Heart left ventricle (tissue), 16 donors: ENCODE measurements around the gene FAM89B. TPM values are rescaled to one million over a fixed set of nuclear protein-coding genes. Genes with fewer than 3 reads are reported as not detected.
A peak's percentile ranks its signal among the peaks of the same experiment; 100 is the strongest.

Experiments used
- ATAC-seq, 4 donors: fragments of 200-7000 bp; cut with Tn5 transposase; one replicate each; pipeline ENCODE4 v1.9.1; 2020 to 2022; ENCODE audit warnings: moderate library complexity in 4 of 4, mild to moderate bottlenecking in 3 of 4, moderate number of reproducible peaks in 1 of 4
- DNase-seq, 5 donors: peaks; one replicate each; pipeline ENCODE4 v3.0.0-alpha.2; 2020
- H3K27ac ChIP-seq, 12 donors: fragments of 200-600 bp; sonication (generic) in 4 of 12; one replicate each; pipeline versions ENCODE4 v1.5.0 to v1.8.0; 2016 to 2022; ENCODE audit warnings: mild to moderate bottlenecking in 2 of 12
- H3K27me3 ChIP-seq, 9 donors: fragments of 200-600 bp; sonication (generic) in 2 of 9; one replicate each; pipeline versions ENCODE4 v1.5.1 to v1.8.0; 2016 to 2022; ENCODE audit warnings: mild to moderate bottlenecking in 3 of 9
- H3K36me3 ChIP-seq, 9 donors: fragments of 200-600 bp; sonication (generic) in 2 of 9; one replicate each; pipeline versions ENCODE4 v1.5.0 to v1.8.0; 2018 to 2022; ENCODE audit warnings: mild to moderate bottlenecking in 2 of 9
- H3K4me1 ChIP-seq, 12 donors: fragments of 200-600 bp; sonication (generic) in 4 of 12; one replicate each; pipeline versions ENCODE4 v1.5.0 to v1.8.0; 2016 to 2022; ENCODE audit warnings: mild to moderate bottlenecking in 3 of 12
- H3K4me3 ChIP-seq, 12 donors: fragments of 200-600 bp; sonication (generic) in 4 of 12; one replicate each; pipeline versions ENCODE4 v1.5.0 to v1.8.0; 2017 to 2022; ENCODE audit warnings: mild to moderate bottlenecking in 9 of 12, moderate library complexity in 4 of 12
- H3K9me3 ChIP-seq, 12 donors: fragments of 200-600 bp; sonication (generic) in 4 of 12; one replicate each; pipeline versions ENCODE4 v1.5.0 to v1.8.0; 2016 to 2022; ENCODE audit warnings: mild to moderate bottlenecking in 1 of 12
- POLR2A ChIP-seq, 2 donors: fragments of 450-650 bp; IDR thresholded peaks; one replicate each; pipeline ENCODE4 v1.6.1; 2017; ENCODE audit warnings: antibody characterized with exemption in 2 of 2, mild to moderate bottlenecking in 2 of 2, moderate library complexity in 2 of 2
- WGBS, 4 donors: extraction: QIAGEN DNeasy Blood & Tissue Kit in 2 of 4; methylation state at CpG; one replicate each; pipeline versions ENCODE4 v1.1.5 to v1.1.7; 2013 to 2018; 5-methylcytosine and 5-hydroxymethylcytosine counted together
- intact Hi-C, 10 donors: fragments of 100-400 bp; cut with DNase I; formaldehyde crosslinking; loops; one replicate each; pipeline versions ENCODE4 v1.11.1 to v1.14.2; 2022
- polyA plus RNA-seq, 2 donors: library from polyadenylated mRNA; stranded (reverse); fragments of 200-250 nt; gene quantifications; one replicate each; pipeline ENCODE4 v1.2.3, GENCODE V29; 2013
- total RNA-seq, 9 donors: library from RNA; depleted of rRNA in 2 of 9; stranded (reverse); fragments of >200 nt in 2 of 9; fragmentation: NEBNext Ultra II Directional in 3 of 9; extraction: Animal tissue kit (Norgen Biotek cat#: 25700) in 3 of 9; gene quantifications; one replicate each; pipeline versions ENCODE4 v1.1.0 to v1.2.4, GENCODE V29; 2016 to 2023
- TF ChIP-seq, protein P1 (sequence below), 12 donors: fragments of 200-600 bp; sonication (generic) in 4 of 12; IDR thresholded peaks; one replicate each; pipeline versions ENCODE4 v1.5.0 to v1.8.0; 2018 to 2022; ENCODE audit warnings: antibody characterized with exemption in 12 of 12, mild to moderate bottlenecking in 5 of 12
- donor health status: ischemic (EF 13 %, LVEDD 7.1; RV severe dilation, severe dysfunction).
- donor health status: healthy with polysubstance abuse.
- donor health status: DM: no; HTN: yes; CAD: no.
- donor health status: DM: no; HTN: no; CAD: no.
- donor health status: ischemic (EF 25% LVEDD 6.9; RV normal size, moderate dysfunction).
- donor health status: ischemic (EF 25% LVEDD 5.7; RV mildly dilated, moderate dysfunction).
- donor health status: healthy.
- donor health status: DM: yes; HTN: yes; CAD: no.
- donor health status: ischemic (EF 35%, LVEDD 5.7; RV mildly dilated, moderate dysfunction).
- donor health status: nonischemic (EF 11% LVEDD 7.7; RV severe dilation, severe dysfunction).
- donor health status: DM: yes; HTN: yes; CAD: no.
- donor health status: PGD.
- donor health status: ischemic (EF 29% LVEDD 5.4; RV normal size, mild dysfunction).
- donor health status: nonischemic (EF 23%, LVEDD 6.1; RV moderate dilation, normal function).

FAM89B gene
- total and polyA plus RNA-seq, 11 donors = 25.8 to 87.9 (median 44.2) TPM

DNA sequence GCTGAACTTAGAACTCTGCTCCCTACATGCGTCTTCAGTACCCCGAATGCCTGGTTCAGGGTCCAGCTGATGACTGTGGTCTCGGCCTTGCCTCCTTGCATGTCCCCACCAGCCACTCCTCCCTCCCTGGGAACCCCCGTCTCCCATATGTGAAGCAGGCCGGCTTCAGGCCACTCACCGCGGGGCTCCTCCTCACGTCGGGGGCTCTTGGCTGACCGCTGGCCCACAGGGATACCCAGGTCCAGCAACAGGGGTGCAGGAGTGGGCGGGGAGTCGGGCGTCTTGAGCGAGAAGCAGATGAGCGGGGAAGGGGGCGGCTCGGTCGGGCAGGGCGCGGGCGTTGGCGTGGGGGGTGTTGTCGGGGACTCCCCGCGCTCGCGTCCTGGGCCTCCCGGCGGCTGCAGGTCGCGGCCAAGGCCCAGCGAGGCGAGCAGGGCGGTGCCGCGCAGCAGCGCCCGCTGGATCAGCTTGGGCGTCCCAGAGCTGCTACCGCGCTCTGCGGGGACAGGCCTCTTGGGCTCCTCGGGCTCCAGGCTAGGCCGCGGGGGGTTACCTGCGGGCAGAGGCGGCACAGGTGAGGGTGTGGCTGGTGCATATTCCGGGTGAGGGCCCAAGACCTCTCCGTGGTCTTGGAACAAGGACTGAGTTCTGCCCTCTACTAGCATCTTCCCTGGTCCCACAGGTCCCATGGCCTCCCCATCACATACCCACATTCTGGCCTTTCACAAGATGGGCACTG, 27.0 kb downstream of the FAM89B start:
- 87 to 90% (median 87%) methylated on average over 30 to 49 of the region's 49 CpGs for WGBS, 4 donors
- ATAC-seq = no peak
- no peak for DNase-seq

DNA sequence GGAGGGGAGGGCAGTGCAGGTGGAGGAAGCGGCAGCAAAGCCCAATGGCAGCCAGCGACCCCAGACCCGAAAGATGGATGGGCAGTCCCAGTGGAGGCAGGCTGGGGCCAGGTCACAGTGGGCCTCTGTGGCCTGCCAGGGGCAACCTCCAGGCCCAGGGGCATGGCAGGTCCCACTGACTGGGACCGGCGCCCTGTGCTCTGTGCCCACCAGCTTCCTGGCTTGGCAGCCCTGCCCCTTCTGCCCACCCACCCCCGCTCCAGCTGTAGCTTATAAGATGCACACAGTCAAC, 27.6 kb downstream of the FAM89B start:
- intact Hi-C loops = loop anchor here in 3 of 10 donors (5.0 to 10.0 kb wide), 3 partner anchors 55 to 225 kb away; no protein-coding TSS in a partner anchor
- Histone ChIP-seq H3K27ac (no peak overlapping the region), H3K4me1 (peaks cover 0 to 19% (median 8%) of the 10 kb centered on the region in 12 donors), H3K36me3 (peaks cover 2 to 83% (median 71%) of the 10 kb centered on the region in 9 donors), H3K4me3 (no peak overlapping the region), H3K27me3 (no peaks in the 10 kb centered on the region), H3K9me3 (no peaks in the 10 kb centered on the region)
- ATAC-seq = no peak
- no peak for DNase-seq
- TF ChIP-seq POLR2A (IDR thresholded peaks at IDR 0.05) = no peak
- TF ChIP-seq, protein P1, sequence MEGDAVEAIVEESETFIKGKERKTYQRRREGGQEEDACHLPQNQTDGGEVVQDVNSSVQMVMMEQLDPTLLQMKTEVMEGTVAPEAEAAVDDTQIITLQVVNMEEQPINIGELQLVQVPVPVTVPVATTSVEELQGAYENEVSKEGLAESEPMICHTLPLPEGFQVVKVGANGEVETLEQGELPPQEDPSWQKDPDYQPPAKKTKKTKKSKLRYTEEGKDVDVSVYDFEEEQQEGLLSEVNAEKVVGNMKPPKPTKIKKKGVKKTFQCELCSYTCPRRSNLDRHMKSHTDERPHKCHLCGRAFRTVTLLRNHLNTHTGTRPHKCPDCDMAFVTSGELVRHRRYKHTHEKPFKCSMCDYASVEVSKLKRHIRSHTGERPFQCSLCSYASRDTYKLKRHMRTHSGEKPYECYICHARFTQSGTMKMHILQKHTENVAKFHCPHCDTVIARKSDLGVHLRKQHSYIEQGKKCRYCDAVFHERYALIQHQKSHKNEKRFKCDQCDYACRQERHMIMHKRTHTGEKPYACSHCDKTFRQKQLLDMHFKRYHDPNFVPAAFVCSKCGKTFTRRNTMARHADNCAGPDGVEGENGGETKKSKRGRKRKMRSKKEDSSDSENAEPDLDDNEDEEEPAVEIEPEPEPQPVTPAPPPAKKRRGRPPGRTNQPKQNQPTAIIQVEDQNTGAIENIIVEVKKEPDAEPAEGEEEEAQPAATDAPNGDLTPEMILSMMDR (IDR thresholded peaks at IDR 0.05) = no peak
- 82 to 97% (median 95%) methylated on average over 5 to 6 of the region's 6 CpGs for WGBS, 4 donors

More for the DNA sequence above, 27.0 kb downstream of the FAM89B start:
- H3K9me3 ChIP-seq = no peaks in the 10 kb centered on the region
- intact Hi-C loops = loop anchor here in 3 of 10 donors (5.0 to 10.0 kb wide), 3 partner anchors 55 to 225 kb away; no protein-coding TSS in a partner anchor
- H3K27ac ChIP-seq = no peak overlapping the region
- peaks cover 0 to 21% (median 8%) of the 10 kb centered on the region in 12 donors for H3K4me1 ChIP-seq
- no peaks in the 10 kb centered on the region for H3K27me3 ChIP-seq
- peaks cover 2 to 78% (median 66%) of the 10 kb centered on the region in 9 donors for H3K36me3 ChIP-seq
- TF ChIP-seq, protein P1 (IDR thresholded peaks at IDR 0.05) = no peak
- TF ChIP-seq POLR2A (IDR thresholded peaks at IDR 0.05) = no peak
- H3K4me3 ChIP-seq = no peak overlapping the region

DNA sequence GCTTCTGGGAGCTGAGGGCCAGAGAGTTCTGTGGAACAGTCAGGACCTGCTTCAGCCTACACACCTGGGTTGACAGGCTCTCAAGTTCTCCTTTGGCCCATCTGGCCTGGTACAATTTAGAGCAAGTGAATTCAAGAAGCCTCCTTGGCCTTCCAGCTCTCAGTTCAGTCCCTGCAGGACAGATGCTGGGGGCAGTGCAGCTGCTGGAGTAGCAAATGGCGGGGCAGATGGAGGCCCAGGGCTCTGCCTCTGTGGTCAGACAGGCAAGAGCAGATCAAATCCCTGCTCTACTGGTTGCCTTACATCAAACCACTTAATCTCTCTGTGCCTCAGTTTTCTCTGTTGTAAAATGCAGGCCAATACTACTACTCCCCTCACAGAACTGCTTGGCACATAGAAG, 31.9 kb downstream of the FAM89B start:
- no peak overlapping the region for H3K4me3 ChIP-seq
- peaks cover 0 to 98% (median 84%) of the 10 kb centered on the region in 9 donors for H3K36me3 ChIP-seq
- DNase-seq (no peak), ATAC-seq (no peak)
- H3K4me1 ChIP-seq = peaks cover 4 to 48% (median 25%) of the 10 kb centered on the region in 12 donors
- no peaks in the 10 kb centered on the region for H3K27me3 ChIP-seq
- no peaks in the 10 kb centered on the region for H3K9me3 ChIP-seq
- no peak overlapping the region for H3K27ac ChIP-seq
- 92 to 100% (median 97%) methylated on average over 1 of the region's 1 CpG for WGBS, 4 donors
- intact Hi-C loops = no loop called here
- TF ChIP-seq, protein P1 (IDR thresholded peaks at IDR 0.05) = no peak
- TF ChIP-seq POLR2A (IDR thresholded peaks at IDR 0.05) = no peak

DNA sequence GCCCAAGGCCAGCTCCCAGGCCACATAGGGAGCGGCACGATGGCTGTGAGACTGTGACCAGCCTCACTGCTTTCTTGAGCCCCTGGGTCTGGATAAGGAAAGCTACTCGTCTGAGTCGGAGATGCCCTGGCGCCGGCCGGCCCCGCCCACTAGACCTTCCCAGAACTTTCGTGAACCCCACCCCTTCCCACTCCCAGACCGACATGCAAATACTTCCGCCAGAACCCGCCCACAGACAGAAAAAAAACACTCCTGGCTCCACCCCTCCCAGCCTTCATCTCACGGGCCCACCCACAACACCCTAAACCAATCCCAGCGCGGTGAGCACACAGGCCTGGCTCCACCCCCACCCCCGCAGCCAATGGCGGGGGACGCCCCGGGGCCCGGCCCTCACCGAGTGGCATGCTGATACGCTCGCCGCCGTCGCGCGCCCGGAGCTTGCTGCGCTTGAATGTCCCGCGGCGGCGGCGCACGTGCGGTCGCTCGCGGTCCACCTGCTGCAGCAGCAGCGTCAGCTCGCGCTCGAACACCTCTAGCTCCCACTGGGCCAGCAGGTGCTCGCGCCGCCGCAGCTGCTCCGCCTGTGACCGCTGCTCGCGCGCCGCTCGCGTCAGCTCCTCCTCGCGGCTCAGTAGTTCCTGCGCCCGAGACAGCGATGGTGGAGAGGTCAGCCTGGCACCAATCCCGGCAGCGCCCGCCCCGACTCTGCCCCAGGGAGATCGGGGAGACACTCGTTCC, 34.7 kb downstream of the FAM89B start:
- Histone ChIP-seq H3K9me3 (no peaks in the 10 kb centered on the region), H3K36me3 (peaks cover 0 to 94% (median 73%) of the 10 kb centered on the region in 9 donors), H3K27me3 (no peaks in the 10 kb centered on the region), H3K27ac (peak overlapping the region; percentile 29 to 89 (median 74)), H3K4me3 (peak overlapping the region in 10 of 12 donors; percentile 17 to 56 (median 40)), H3K4me1 (peaks cover 4 to 76% (median 44%) of the 10 kb centered on the region in 12 donors)
- intact Hi-C loops = loop anchor here in 1 of 10 donors (2.0 kb wide), 1 partner anchor 30 kb away; the partner anchor contains the start of gene EHBP1L1
- DNase-seq (peak; percentile 93 to 96 (median 96)), ATAC-seq (peak; percentile 90 to 97 (median 96))
- WGBS, 4 donors = 16 to 21% (median 18%) methylated on average over 15 to 67 of the region's 67 CpGs
- TF ChIP-seq, protein P1 (IDR thresholded peaks at IDR 0.05) = no peak
- peak in 1 of 2 donors; percentile 19 for TF ChIP-seq POLR2A (IDR thresholded peaks at IDR 0.05)
